Measurements from ENCODE around the gene MOGAT2. TPM values are rescaled to one million over a fixed set of nuclear protein-coding genes. Genes with fewer than 3 reads are reported as not detected.
"Not testable (repeated sequence)": the region's sequence is repeated elsewhere in the genome, so short reads cannot be mapped to it uniquely, and the experiment has no call there.

MOGAT2 gene
- total RNA-seq, 5 donors from 2014 or later (not counting 1 experiment from before 2014, with no cell fraction given): 0.23 TPM; not detected in 4

- H3K4me1 Mint-ChIP-seq; H3K27ac ChIP-seq (ENCODE audit: low read length); H3K4me3 ChIP-seq (ENCODE audit: control insufficient read depth in 1 of 2, extremely low read depth in 1 of 2, low read length in 1 of 2); POLR2A ChIA-PET; H3K4me3 Mint-ChIP-seq; H3K36me3 Mint-ChIP-seq; H3K9me3 ChIP-seq; H3K4me1 ChIP-seq (ENCODE audit: control insufficient read depth in 1 of 2, extremely low read depth in 1 of 2, insufficient read depth in 2 of 2, low read length in 2 of 2); CTCF ChIA-PET; H3K36me3 ChIP-seq (ENCODE audit: control insufficient read depth in 2 of 2, extremely low read depth in 1 of 2, insufficient read depth in 1 of 2, low read length in 1 of 2); H3K27ac Mint-ChIP-seq; DNase-seq; H3K9me3 Mint-ChIP-seq; ATAC-seq (replicated peaks in 1 of 4): not testable (repeated sequence)
- H3K27me3 Mint-ChIP-seq: peaks cover 17 to 24% of the 10 kb centered on the region in 2 donors
- peaks cover 0 to 14% of the 10 kb centered on the region in 2 experiments for H3K27me3 ChIP-seq (replicated peaks in 1 of 2; ENCODE audit: control insufficient read depth in 2 of 2, extremely low read depth in 1 of 2, insufficient read depth in 2 of 2, low read length in 1 of 2)
- no CpG with 5 or more reads among the region's 26 CpGs for WGBS (ENCODE audit: insufficient coverage)
Observed at GRCh38 chr11:75748729-75749273, 31.2 kb downstream of the MOGAT2 start.

GRCh38 chr11:75754933-75755332, 37.3 kb downstream of the MOGAT2 start:
- H3K27ac ChIP-seq (ENCODE audit: low read length); H3K4me1 ChIP-seq (ENCODE audit: control insufficient read depth in 1 of 2, extremely low read depth in 1 of 2, insufficient read depth in 2 of 2, low read length in 2 of 2); H3K36me3 Mint-ChIP-seq; POLR2A ChIA-PET; H3K9me3 Mint-ChIP-seq; H3K4me3 Mint-ChIP-seq; ATAC-seq (replicated peaks in 1 of 4); DNase-seq; H3K27ac Mint-ChIP-seq; H3K36me3 ChIP-seq (ENCODE audit: control insufficient read depth in 2 of 2, extremely low read depth in 1 of 2, insufficient read depth in 1 of 2, low read length in 1 of 2); H3K27me3 Mint-ChIP-seq; H3K4me3 ChIP-seq (ENCODE audit: control insufficient read depth in 1 of 2, extremely low read depth in 1 of 2, low read length in 1 of 2); CTCF ChIA-PET; H3K27me3 ChIP-seq (replicated peaks in 1 of 2; ENCODE audit: control insufficient read depth in 2 of 2, extremely low read depth in 1 of 2, insufficient read depth in 2 of 2, low read length in 1 of 2); H3K9me3 ChIP-seq; H3K4me1 Mint-ChIP-seq: not testable (repeated sequence)

- Mint-ChIP-seq H3K4me3 (no peak overlapping the region), H3K4me1 (no peaks in the 10 kb centered on the region), H3K27me3 (no peaks in the 10 kb centered on the region), H3K36me3 (no peaks in the 10 kb centered on the region), H3K27ac (no peak overlapping the region), H3K9me3 (no peaks in the 10 kb centered on the region)
- WGBS (ENCODE audit: insufficient coverage): 70% methylated on average over 2 of the region's 2 CpGs
- ChIA-PET POLR2A (no interaction called here), CTCF (no interaction called here)
- DNase-seq (no peak), ATAC-seq (replicated peaks in 1 of 4) (no peak)
- H3K9me3 ChIP-seq: no peaks in the 10 kb centered on the region
- H3K27me3 ChIP-seq (replicated peaks in 1 of 2; ENCODE audit: control insufficient read depth in 2 of 2, extremely low read depth in 1 of 2, insufficient read depth in 2 of 2, low read length in 1 of 2): no peaks in the 10 kb centered on the region
- no peak overlapping the region for H3K27ac ChIP-seq (ENCODE audit: low read length)
- no peak overlapping the region for H3K4me3 ChIP-seq (ENCODE audit: control insufficient read depth in 1 of 2, extremely low read depth in 1 of 2, low read length in 1 of 2)
- no peaks in the 10 kb centered on the region for H3K36me3 ChIP-seq (ENCODE audit: control insufficient read depth in 2 of 2, extremely low read depth in 1 of 2, insufficient read depth in 1 of 2, low read length in 1 of 2)
- H3K4me1 ChIP-seq (ENCODE audit: control insufficient read depth in 1 of 2, extremely low read depth in 1 of 2, insufficient read depth in 2 of 2, low read length in 2 of 2): no peaks in the 10 kb centered on the region
Observed at GRCh38 chr11:75757651-75758050, 40.0 kb downstream of the MOGAT2 start.

GRCh38 chr11:75759832-75760231, 42.2 kb downstream of the MOGAT2 start:
- Histone ChIP-seq H3K27ac (ENCODE audit: low read length) (no peak overlapping the region), H3K36me3 (ENCODE audit: control insufficient read depth in 2 of 2, extremely low read depth in 1 of 2, insufficient read depth in 1 of 2, low read length in 1 of 2) (no peaks in the 10 kb centered on the region), H3K4me3 (ENCODE audit: control insufficient read depth in 1 of 2, extremely low read depth in 1 of 2, low read length in 1 of 2) (no peak overlapping the region), H3K4me1 (ENCODE audit: control insufficient read depth in 1 of 2, extremely low read depth in 1 of 2, insufficient read depth in 2 of 2, low read length in 2 of 2) (no peaks in the 10 kb centered on the region), H3K27me3 (replicated peaks in 1 of 2; ENCODE audit: control insufficient read depth in 2 of 2, extremely low read depth in 1 of 2, insufficient read depth in 2 of 2, low read length in 1 of 2) (no peaks in the 10 kb centered on the region), H3K9me3 (no peaks in the 10 kb centered on the region)
- ATAC-seq (replicated peaks in 1 of 4) (no peak), DNase-seq (no peak)
- no peaks in the 10 kb centered on the region for H3K36me3 Mint-ChIP-seq
- H3K4me1 Mint-ChIP-seq: no peaks in the 10 kb centered on the region
- H3K4me3 Mint-ChIP-seq: no peak overlapping the region
- H3K9me3 Mint-ChIP-seq: no peaks in the 10 kb centered on the region
- WGBS (ENCODE audit: insufficient coverage): 100% methylated on average over 1 of the region's 4 CpGs
- H3K27me3 Mint-ChIP-seq: no peaks in the 10 kb centered on the region
- CTCF ChIA-PET: no interaction called here
- H3K27ac Mint-ChIP-seq: no peak overlapping the region
- POLR2A ChIA-PET: no interaction called here

GRCh38 chr11:75760243-75760642, 42.6 kb downstream of the MOGAT2 start:
- Mint-ChIP-seq H3K4me1 (no peaks in the 10 kb centered on the region), H3K27ac (no peak overlapping the region), H3K27me3 (no peaks in the 10 kb centered on the region), H3K9me3 (no peaks in the 10 kb centered on the region), H3K36me3 (no peaks in the 10 kb centered on the region), H3K4me3 (no peak overlapping the region)
- no peaks in the 10 kb centered on the region for H3K4me1 ChIP-seq (ENCODE audit: control insufficient read depth in 1 of 2, extremely low read depth in 1 of 2, insufficient read depth in 2 of 2, low read length in 2 of 2)
- no peak for ATAC-seq (replicated peaks in 1 of 4)
- no peak overlapping the region for H3K4me3 ChIP-seq (ENCODE audit: control insufficient read depth in 1 of 2, extremely low read depth in 1 of 2, low read length in 1 of 2)
- CTCF ChIA-PET: no interaction called here
- no peaks in the 10 kb centered on the region for H3K9me3 ChIP-seq
- no peak for DNase-seq
- H3K27ac ChIP-seq (ENCODE audit: low read length): no peak overlapping the region
- POLR2A ChIA-PET: no interaction called here
- H3K27me3 ChIP-seq (replicated peaks in 1 of 2; ENCODE audit: control insufficient read depth in 2 of 2, extremely low read depth in 1 of 2, insufficient read depth in 2 of 2, low read length in 1 of 2): no peaks in the 10 kb centered on the region
- no peaks in the 10 kb centered on the region for H3K36me3 ChIP-seq (ENCODE audit: control insufficient read depth in 2 of 2, extremely low read depth in 1 of 2, insufficient read depth in 1 of 2, low read length in 1 of 2)

- H3K9me3 Mint-ChIP-seq: no peaks in the 10 kb centered on the region
- H3K36me3 Mint-ChIP-seq: no peaks in the 10 kb centered on the region
- ATAC-seq (replicated peaks in 1 of 4) (no peak), DNase-seq (no peak)
- H3K27ac Mint-ChIP-seq: no peak overlapping the region
- Histone ChIP-seq H3K4me3 (ENCODE audit: control insufficient read depth in 1 of 2, extremely low read depth in 1 of 2, low read length in 1 of 2) (no peak overlapping the region), H3K9me3 (no peaks in the 10 kb centered on the region), H3K36me3 (ENCODE audit: control insufficient read depth in 2 of 2, extremely low read depth in 1 of 2, insufficient read depth in 1 of 2, low read length in 1 of 2) (no peaks in the 10 kb centered on the region), H3K27ac (ENCODE audit: low read length) (no peak overlapping the region), H3K4me1 (ENCODE audit: control insufficient read depth in 1 of 2, extremely low read depth in 1 of 2, insufficient read depth in 2 of 2, low read length in 2 of 2) (no peaks in the 10 kb centered on the region), H3K27me3 (replicated peaks in 1 of 2; ENCODE audit: control insufficient read depth in 2 of 2, extremely low read depth in 1 of 2, insufficient read depth in 2 of 2, low read length in 1 of 2) (no peaks in the 10 kb centered on the region)
- ChIA-PET POLR2A (no interaction called here), CTCF (no interaction called here)
- WGBS (ENCODE audit: insufficient coverage): 80% methylated on average over 2 of the region's 3 CpGs
- H3K27me3 Mint-ChIP-seq: no peaks in the 10 kb centered on the region
- no peak overlapping the region for H3K4me3 Mint-ChIP-seq
- H3K4me1 Mint-ChIP-seq: no peaks in the 10 kb centered on the region
Observed at GRCh38 chr11:75760710-75761493, 43.3 kb downstream of the MOGAT2 start.
